Trophoblast cell (in vitro differentiated cells and primary cell): ENCODE data around the gene HSCB.

Source experiments
- DNase-seq, 2 donors: peaks; one replicate each; pipeline ENCODE4 v3.0.0-alpha.2; 2016
- H2AFZ ChIP-seq: 2 replicates; pipeline ENCODE4 v1.6.1; 2013; ENCODE audit warnings: low read length, moderate library complexity, mild to moderate bottlenecking; ENCODE audit not compliant: insufficient read depth, poor library complexity
- H2AK5ac ChIP-seq: 2 replicates; pipeline ENCODE4 v1.6.1; 2013; ENCODE audit warnings: mild to moderate bottlenecking, low read length
- H2BK120ac ChIP-seq: 2 replicates; pipeline ENCODE4 v1.6.1; 2013; ENCODE audit warnings: low read length, mild to moderate bottlenecking, moderate library complexity; ENCODE audit not compliant: insufficient read depth, poor library complexity
- H2BK12ac ChIP-seq: 2 replicates; pipeline ENCODE4 v1.6.1; 2013; ENCODE audit warnings: mild to moderate bottlenecking, low read length, moderate library complexity
- H2BK5ac ChIP-seq: 2 replicates; pipeline ENCODE4 v1.6.1; 2013; ENCODE audit warnings: low read length, low read depth, moderate library complexity, mild to moderate bottlenecking; ENCODE audit not compliant: poor library complexity
- H3K14ac ChIP-seq: 2 replicates; pipeline ENCODE4 v1.6.1; 2013; ENCODE audit warnings: mild to moderate bottlenecking, low read length
- H3K18ac ChIP-seq: 2 replicates; pipeline ENCODE4 v1.6.1; 2013; ENCODE audit warnings: mild to moderate bottlenecking, low read length
- H3K23ac ChIP-seq: 2 replicates; pipeline ENCODE4 v1.6.1; 2013; ENCODE audit warnings: low read length
- H3K27ac ChIP-seq: 2 replicates; pipeline ENCODE4 v1.5.1; 2013; ENCODE audit warnings: low read depth, mild to moderate bottlenecking, inconsistent platforms, low read length, moderate library complexity
- H3K27me3 ChIP-seq: 2 replicates; pipeline ENCODE4 v1.6.1; 2013; ENCODE audit warnings: inconsistent platforms, mild to moderate bottlenecking, low read length, moderate library complexity; ENCODE audit not compliant: insufficient read depth
- H3K36me3 ChIP-seq, 2 experiments: 1 replicate in 1 of 2; 2 replicates in 1 of 2; pipeline ENCODE4 v1.6.1; 2013; ENCODE audit warnings: low read length in 2 of 2, mild to moderate bottlenecking in 2 of 2, moderate library complexity in 1 of 2; ENCODE audit not compliant: insufficient read depth in 2 of 2, control insufficient read depth in 1 of 2
- H3K4ac ChIP-seq: 2 replicates; pipeline ENCODE4 v1.6.1; 2013; ENCODE audit warnings: low read depth, mild to moderate bottlenecking, low read length, moderate library complexity
- H3K4me1 ChIP-seq, 2 experiments: 1 replicate in 1 of 2; 2 replicates in 1 of 2; pipeline ENCODE4 v1.6.1; 2013; ENCODE audit warnings: low read length in 2 of 2, mild to moderate bottlenecking in 2 of 2, moderate library complexity in 1 of 2; ENCODE audit not compliant: insufficient read depth in 2 of 2, control insufficient read depth in 1 of 2
- H3K4me2 ChIP-seq: 2 replicates; pipeline ENCODE4 v1.6.1; 2013; ENCODE audit warnings: inconsistent platforms, mild to moderate bottlenecking, low read length, moderate library complexity
- H3K4me3 ChIP-seq: 2 replicates; pipeline ENCODE4 v1.5.1; 2013; ENCODE audit warnings: mild to moderate bottlenecking, low read depth, low read length, inconsistent platforms
- H3K79me1 ChIP-seq: one replicate; pipeline ENCODE4 v1.6.1; 2013; ENCODE audit warnings: low read length
- H3K79me2 ChIP-seq: 2 replicates; pipeline ENCODE4 v1.6.1; 2013; ENCODE audit warnings: low read length, mild to moderate bottlenecking; ENCODE audit not compliant: control insufficient read depth, insufficient read depth, poor library complexity
- H3K9ac ChIP-seq: 2 replicates; pipeline ENCODE4 v1.6.1; 2013; ENCODE audit warnings: mild to moderate bottlenecking, low read length
- H3K9me3 ChIP-seq: 2 replicates; pipeline ENCODE4 v1.6.1; 2013; ENCODE audit warnings: low read depth, mild to moderate bottlenecking, control low read depth, inconsistent platforms, low read length; ENCODE audit not compliant: insufficient read depth
- H4K12ac ChIP-seq: 2 replicates; pipeline ENCODE4 v1.6.1; 2013; ENCODE audit warnings: low read depth, mild to moderate bottlenecking, low read length, moderate library complexity
- H4K8ac ChIP-seq: 2 replicates; pipeline ENCODE4 v1.6.1; 2013; ENCODE audit warnings: low read depth, mild to moderate bottlenecking, low read length, moderate library complexity
- H4K91ac ChIP-seq: one replicate; pipeline ENCODE4 v1.6.1; 2013; ENCODE audit warnings: low read depth, mild to moderate bottlenecking, low read length, moderate library complexity
- WGBS: extraction: QIAGEN DNeasy Blood & Tissue Kit; methylation state at CpG from one replicate; pipeline ENCODE4 v1.1.7; 2013; ENCODE audit warnings: missing lambda C conversion rate; ENCODE audit not compliant: insufficient read length, insufficient coverage; ENCODE audit errors: extremely low coverage; 5-methylcytosine and 5-hydroxymethylcytosine counted together

Gene HSCB

GRCh38 chr22:28711820-28712777 is 29.7 kb upstream of the HSCB start:
- H2BK12ac ChIP-seq: no peak overlapping the region
- no peak overlapping the region for H3K18ac ChIP-seq
- no peak overlapping the region for H4K12ac ChIP-seq
- no peak overlapping the region for H2AK5ac ChIP-seq
- peaks cover 2% of the 10 kb centered on the region for H3K79me1 ChIP-seq
- H3K36me3 ChIP-seq: peaks cover 3% of the 10 kb centered on the region in 2 experiments
- no peak overlapping the region for H2BK5ac ChIP-seq
- no peak overlapping the region for H3K9ac ChIP-seq
- no peak overlapping the region for H3K4me2 ChIP-seq
- no peak overlapping the region for H3K27ac ChIP-seq
- no peaks in the 10 kb centered on the region for H3K27me3 ChIP-seq
- no peak overlapping the region for H3K4me3 ChIP-seq
- no peak overlapping the region for H3K4ac ChIP-seq
- no peak overlapping the region for H4K8ac ChIP-seq
- WGBS: no CpG with 5 or more reads among the region's 6 CpGs
- peak; percentile 45 to 75 for DNase-seq
- H3K79me2 ChIP-seq: no peaks in the 10 kb centered on the region
- H3K14ac ChIP-seq: no peak overlapping the region
- no peak overlapping the region for H2AFZ ChIP-seq
- no peaks in the 10 kb centered on the region for H3K9me3 ChIP-seq
- peaks cover 0 to 1% of the 10 kb centered on the region in 2 experiments for H3K4me1 ChIP-seq
- H4K91ac ChIP-seq: no peak overlapping the region
- no peak overlapping the region for H3K23ac ChIP-seq
- H2BK120ac ChIP-seq: no peak overlapping the region

- Histone ChIP-seq H2AFZ (no peak overlapping the region), H2BK120ac (no peak overlapping the region), H3K4me1 (peaks cover 0 to 1% of the 10 kb centered on the region in 2 experiments), H3K14ac (no peak overlapping the region), H3K27me3 (no peaks in the 10 kb centered on the region), H2BK12ac (no peak overlapping the region), H3K4ac (no peak overlapping the region), H3K18ac (no peak overlapping the region), H2AK5ac (no peak overlapping the region), H4K12ac (no peak overlapping the region), H3K9ac (no peak overlapping the region), H3K4me3 (no peak overlapping the region), H3K79me1 (peaks cover 2% of the 10 kb centered on the region), H3K9me3 (no peaks in the 10 kb centered on the region), H3K36me3 (peaks cover 0 to 5% of the 10 kb centered on the region in 2 experiments), H2BK5ac (no peak overlapping the region), H3K23ac (no peak overlapping the region), H4K8ac (no peak overlapping the region), H3K79me2 (no peaks in the 10 kb centered on the region), H4K91ac (no peak overlapping the region), H3K27ac (no peak overlapping the region), H3K4me2 (no peak overlapping the region)
- WGBS: no CpG with 5 or more reads among the region's 2 CpGs
- DNase-seq: no peak
Measured at GRCh38 chr22:28714043-28714628, 27.7 kb upstream of the HSCB start.

GRCh38 chr22:28715611-28716010 is 26.2 kb upstream of the HSCB start:
- Histone ChIP-seq H3K4ac (no peak overlapping the region), H2BK12ac (no peak overlapping the region), H3K4me3 (no peak overlapping the region), H4K8ac (no peak overlapping the region), H3K9me3 (no peaks in the 10 kb centered on the region), H3K14ac (no peak overlapping the region), H3K79me2 (no peaks in the 10 kb centered on the region), H4K91ac (no peak overlapping the region), H3K4me2 (no peak overlapping the region), H3K4me1 (peaks cover 0 to 1% of the 10 kb centered on the region in 2 experiments), H4K12ac (no peak overlapping the region), H3K23ac (no peak overlapping the region), H2AFZ (no peak overlapping the region), H2AK5ac (no peak overlapping the region), H2BK5ac (no peak overlapping the region), H3K27ac (no peak overlapping the region), H3K36me3 (peaks cover 0 to 5% of the 10 kb centered on the region in 2 experiments), H3K18ac (no peak overlapping the region), H2BK120ac (no peak overlapping the region), H3K79me1 (peaks cover 2% of the 10 kb centered on the region), H3K9ac (no peak overlapping the region), H3K27me3 (no peaks in the 10 kb centered on the region)
- peak; percentile 23 to 50 for DNase-seq
- no CpG with 5 or more reads among the region's 7 CpGs for WGBS

- peaks cover 0 to 5% of the 10 kb centered on the region in 2 experiments for H3K36me3 ChIP-seq
- no peaks in the 10 kb centered on the region for H3K27me3 ChIP-seq
- H2AFZ ChIP-seq: no peak overlapping the region
- H3K18ac ChIP-seq: no peak overlapping the region
- H2BK12ac ChIP-seq: no peak overlapping the region
- H3K79me1 ChIP-seq: peaks cover 2% of the 10 kb centered on the region
- peaks cover 0 to 1% of the 10 kb centered on the region in 2 experiments for H3K4me1 ChIP-seq
- no peak overlapping the region for H4K8ac ChIP-seq
- DNase-seq: no peak
- H3K23ac ChIP-seq: no peak overlapping the region
- no peak overlapping the region for H4K91ac ChIP-seq
- H3K4me2 ChIP-seq: no peak overlapping the region
- H3K9ac ChIP-seq: no peak overlapping the region
- no CpG with 5 or more reads among the region's 3 CpGs for WGBS
- H3K9me3 ChIP-seq: no peaks in the 10 kb centered on the region
- no peak overlapping the region for H3K4me3 ChIP-seq
- H3K79me2 ChIP-seq: no peaks in the 10 kb centered on the region
- no peak overlapping the region for H3K14ac ChIP-seq
- H3K4ac ChIP-seq: no peak overlapping the region
- no peak overlapping the region for H3K27ac ChIP-seq
- H4K12ac ChIP-seq: no peak overlapping the region
- no peak overlapping the region for H2BK120ac ChIP-seq
- no peak overlapping the region for H2BK5ac ChIP-seq
- no peak overlapping the region for H2AK5ac ChIP-seq
Measured at GRCh38 chr22:28716686-28717085, 25.2 kb upstream of the HSCB start.
